ENCODE results near the gene PEF1.

Gene PEF1

DNA sequence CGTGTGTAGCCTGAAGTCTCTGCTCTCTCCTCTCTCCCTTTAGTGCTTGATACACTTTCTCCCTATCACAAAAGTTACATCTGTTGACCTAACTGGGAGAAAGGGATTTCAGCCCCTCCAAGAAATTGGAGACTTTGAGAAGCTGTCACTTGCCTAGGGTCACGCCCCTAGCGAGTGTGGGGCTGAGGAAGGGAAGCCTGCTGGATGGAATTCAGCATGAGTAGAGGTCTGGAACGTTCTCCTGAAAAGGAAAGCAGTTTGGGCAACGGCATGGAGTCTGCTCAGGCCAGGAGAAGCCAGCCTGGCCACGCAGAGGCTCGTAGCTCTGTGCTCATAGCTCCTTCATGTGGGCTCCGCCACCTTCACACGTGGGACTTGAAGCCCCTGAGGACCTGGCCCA is 36.7 kb upstream of the PEF1 start:
- Histone ChIP-seq H3K4me3 (ENCODE audit: low read depth, low read length) (no peak overlapping the region), H3K27me3 (ENCODE audit: control insufficient read depth, insufficient read depth, low read length) (no peaks in the 10 kb centered on the region), H3K36me3 (ENCODE audit: control insufficient read depth, insufficient read depth, low read length) (no peaks in the 10 kb centered on the region), H3K9ac (ENCODE audit: low read length) (no peak overlapping the region), H3K4me1 (ENCODE audit: control insufficient read depth, insufficient read depth, low read length) (peaks cover 10% of the 10 kb centered on the region; the same call in 1 of the 2 replicates), H3K27ac (ENCODE audit: low read depth, low read length) (no peak overlapping the region), H3K9me3 (ENCODE audit: control insufficient read depth, insufficient read depth, low read depth, low read length) (no peaks in the 10 kb centered on the region)

DNA sequence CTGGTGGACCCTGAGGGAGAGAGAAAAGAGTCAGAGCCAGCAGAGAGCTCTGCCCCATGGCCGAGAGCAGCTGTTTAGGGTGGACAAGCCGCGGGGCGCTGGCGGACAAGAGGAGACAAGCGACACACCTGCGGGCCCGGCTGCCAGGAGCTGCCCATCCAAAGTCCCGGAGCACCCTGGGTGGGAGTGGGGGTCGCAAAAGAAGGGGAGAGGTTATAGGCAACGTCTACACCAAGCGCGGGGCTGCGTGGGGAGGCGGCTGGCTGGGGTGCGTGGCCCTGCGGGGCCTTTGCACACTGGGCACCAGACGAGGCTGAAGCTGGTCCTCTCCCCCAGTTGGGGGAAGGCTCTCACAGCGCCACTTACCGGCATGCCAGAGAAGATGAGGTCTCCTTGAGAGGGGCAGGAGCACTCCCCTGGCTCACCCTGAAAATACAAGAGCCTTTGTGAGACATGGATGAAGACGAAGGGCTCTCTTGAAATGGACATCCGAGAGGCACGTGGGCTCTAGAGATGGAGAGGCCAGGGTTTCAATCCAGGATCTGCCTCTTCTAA is 35.1 kb upstream of the PEF1 start:
- Histone ChIP-seq H3K36me3 (ENCODE audit: control insufficient read depth, insufficient read depth, low read length) (no peaks in the 10 kb centered on the region), H3K27ac (ENCODE audit: low read depth, low read length) (no peak overlapping the region), H3K4me1 (ENCODE audit: control insufficient read depth, insufficient read depth, low read length) (peaks cover 12% of the 10 kb centered on the region; the same call in 1 of the 2 replicates), H3K9me3 (ENCODE audit: control insufficient read depth, insufficient read depth, low read depth, low read length) (no peaks in the 10 kb centered on the region), H3K9ac (ENCODE audit: low read length) (no peak overlapping the region), H3K27me3 (ENCODE audit: control insufficient read depth, insufficient read depth, low read length) (no peaks in the 10 kb centered on the region), H3K4me3 (ENCODE audit: low read depth, low read length) (no peak overlapping the region)

DNA sequence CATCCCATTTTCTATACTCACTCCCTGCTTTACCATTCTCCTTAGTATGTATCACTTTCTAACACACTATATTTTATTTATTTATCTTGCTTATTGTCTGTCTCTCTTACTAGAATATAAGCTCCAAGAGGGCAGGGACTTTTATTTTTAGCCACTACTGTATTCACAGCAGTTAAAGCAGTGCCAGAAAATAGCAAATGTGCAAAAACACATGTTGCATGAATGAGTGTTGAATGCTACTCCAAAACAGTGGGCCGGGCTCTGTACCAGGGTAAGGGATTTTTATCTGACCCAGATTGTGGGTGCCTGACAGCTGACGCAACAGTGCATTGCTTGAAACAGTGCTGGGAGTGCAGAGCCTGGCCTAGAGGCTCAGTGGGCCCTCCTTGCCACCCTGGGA is 34.4 kb upstream of the PEF1 start:
- no peak overlapping the region for H3K27ac ChIP-seq (ENCODE audit: low read depth, low read length)
- no peak overlapping the region for H3K9ac ChIP-seq (ENCODE audit: low read length)
- H3K4me1 ChIP-seq (ENCODE audit: control insufficient read depth, insufficient read depth, low read length): peaks cover 13% of the 10 kb centered on the region; the same call in 1 of the 2 replicates
- H3K27me3 ChIP-seq (ENCODE audit: control insufficient read depth, insufficient read depth, low read length): no peaks in the 10 kb centered on the region
- no peaks in the 10 kb centered on the region for H3K36me3 ChIP-seq (ENCODE audit: control insufficient read depth, insufficient read depth, low read length)
- H3K9me3 ChIP-seq (ENCODE audit: control insufficient read depth, insufficient read depth, low read depth, low read length): no peaks in the 10 kb centered on the region
- H3K4me3 ChIP-seq (ENCODE audit: low read depth, low read length): no peak overlapping the region

DNA sequence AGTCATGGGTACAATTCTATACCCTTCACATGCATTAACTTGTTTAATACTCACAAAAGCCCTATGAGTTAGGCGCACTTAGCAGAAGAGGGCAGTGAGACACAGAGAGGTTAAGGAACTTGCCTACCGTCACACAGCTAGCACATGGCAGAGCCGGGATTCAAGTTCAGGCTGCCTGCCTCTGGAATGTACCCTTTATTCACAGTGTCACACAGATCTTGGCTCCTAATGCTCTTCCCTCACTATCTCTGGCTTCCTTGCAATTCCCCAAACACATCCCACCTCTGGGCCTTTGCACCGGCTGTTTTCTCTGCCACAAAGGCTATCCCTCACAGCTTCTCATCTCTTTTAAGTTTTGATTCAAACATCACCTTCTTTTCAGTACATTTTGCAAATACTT is 34.0 kb upstream of the PEF1 start:
- Histone ChIP-seq H3K36me3 (ENCODE audit: control insufficient read depth, insufficient read depth, low read length) (no peaks in the 10 kb centered on the region), H3K4me1 (ENCODE audit: control insufficient read depth, insufficient read depth, low read length) (peaks cover 13% of the 10 kb centered on the region; the same call in 1 of the 2 replicates), H3K4me3 (ENCODE audit: low read depth, low read length) (no peak overlapping the region), H3K9me3 (ENCODE audit: control insufficient read depth, insufficient read depth, low read depth, low read length) (no peaks in the 10 kb centered on the region), H3K9ac (ENCODE audit: low read length) (no peak overlapping the region), H3K27me3 (ENCODE audit: control insufficient read depth, insufficient read depth, low read length) (no peaks in the 10 kb centered on the region), H3K27ac (ENCODE audit: low read depth, low read length) (no peak overlapping the region)

DNA sequence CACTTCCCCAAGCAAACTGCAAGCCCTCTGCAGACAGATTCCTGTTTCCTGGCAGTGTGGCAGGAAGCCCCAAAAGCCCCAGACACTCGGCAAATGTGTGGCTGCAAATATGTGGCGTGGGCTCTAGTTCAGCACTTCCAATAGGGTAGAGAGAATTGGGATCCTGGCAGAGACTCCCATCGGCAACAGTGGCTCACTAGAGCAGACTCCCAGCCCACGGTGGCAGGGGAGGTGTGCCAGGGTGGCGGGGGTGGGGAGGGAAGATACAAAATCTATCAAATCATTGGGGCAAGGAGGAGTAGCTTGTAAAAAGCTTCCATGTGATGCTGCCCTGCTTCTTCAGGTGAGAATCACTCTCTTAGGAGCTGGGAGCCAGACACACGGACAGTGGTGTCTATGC is 33.3 kb upstream of the PEF1 start:
- H3K9me3 ChIP-seq (ENCODE audit: control insufficient read depth, insufficient read depth, low read depth, low read length): no peaks in the 10 kb centered on the region
- no peak overlapping the region for H3K9ac ChIP-seq (ENCODE audit: low read length)
- peaks cover 13% of the 10 kb centered on the region; the same call in 1 of the 2 replicates for H3K4me1 ChIP-seq (ENCODE audit: control insufficient read depth, insufficient read depth, low read length)
- H3K27me3 ChIP-seq (ENCODE audit: control insufficient read depth, insufficient read depth, low read length): no peaks in the 10 kb centered on the region
- H3K36me3 ChIP-seq (ENCODE audit: control insufficient read depth, insufficient read depth, low read length): no peaks in the 10 kb centered on the region
- no peak overlapping the region for H3K4me3 ChIP-seq (ENCODE audit: low read depth, low read length)
- H3K27ac ChIP-seq (ENCODE audit: low read depth, low read length): no peak overlapping the region

DNA sequence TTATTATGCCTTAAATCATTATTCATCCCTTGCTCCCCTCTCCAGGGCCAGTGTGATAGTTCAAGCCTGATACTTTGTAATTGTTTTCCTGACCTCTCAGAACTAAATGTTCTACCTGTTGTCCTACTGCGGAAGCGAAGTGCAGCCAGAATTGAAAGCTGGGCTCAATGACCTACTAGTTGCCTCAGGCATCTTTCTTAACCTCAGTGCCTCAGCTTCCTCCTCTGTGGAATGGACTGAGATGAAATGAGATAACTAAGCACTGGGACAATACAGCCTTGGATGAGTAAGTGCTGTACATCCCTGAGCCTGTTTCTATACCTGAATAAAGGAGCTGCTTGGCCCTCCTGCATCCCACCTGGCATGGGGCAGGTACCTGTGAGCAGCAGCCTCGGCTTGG is 32.7 kb upstream of the PEF1 start:
- Histone ChIP-seq H3K27ac (ENCODE audit: low read depth, low read length) (no peak overlapping the region), H3K36me3 (ENCODE audit: control insufficient read depth, insufficient read depth, low read length) (no peaks in the 10 kb centered on the region), H3K27me3 (ENCODE audit: control insufficient read depth, insufficient read depth, low read length) (no peaks in the 10 kb centered on the region), H3K9ac (ENCODE audit: low read length) (no peak overlapping the region), H3K4me3 (ENCODE audit: low read depth, low read length) (no peak overlapping the region), H3K4me1 (ENCODE audit: control insufficient read depth, insufficient read depth, low read length) (peaks cover 13% of the 10 kb centered on the region; the same call in 1 of the 2 replicates), H3K9me3 (ENCODE audit: control insufficient read depth, insufficient read depth, low read depth, low read length) (no peaks in the 10 kb centered on the region)

DNA sequence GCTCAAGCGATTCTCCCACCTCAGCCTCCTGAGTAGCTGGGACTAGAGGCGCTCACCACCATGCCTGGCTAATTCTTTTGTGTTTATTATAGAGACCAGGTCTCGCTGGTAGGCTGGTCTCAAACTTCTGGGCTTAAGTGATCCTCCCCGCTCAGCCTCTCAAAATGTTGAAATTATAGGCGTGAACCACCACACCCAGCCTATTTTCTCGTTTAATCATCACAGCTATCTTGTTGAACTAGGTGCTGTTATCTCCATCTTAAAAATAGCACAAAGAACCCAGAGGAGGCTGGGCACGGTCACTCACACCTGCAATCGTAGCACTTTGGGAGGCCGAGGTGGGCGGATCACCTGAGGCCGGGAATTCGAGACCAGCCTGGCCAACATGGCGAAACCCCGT is 31.1 kb upstream of the PEF1 start:
- no peaks in the 10 kb centered on the region for H3K9me3 ChIP-seq (ENCODE audit: control insufficient read depth, insufficient read depth, low read depth, low read length)
- peaks cover 11% of the 10 kb centered on the region for H3K4me1 ChIP-seq (ENCODE audit: control insufficient read depth, insufficient read depth, low read length)
- H3K27me3 ChIP-seq (ENCODE audit: control insufficient read depth, insufficient read depth, low read length): no peaks in the 10 kb centered on the region
- no peak overlapping the region for H3K9ac ChIP-seq (ENCODE audit: low read length)
- no peaks in the 10 kb centered on the region for H3K36me3 ChIP-seq (ENCODE audit: control insufficient read depth, insufficient read depth, low read length)
- H3K4me3 ChIP-seq (ENCODE audit: low read depth, low read length): no peak overlapping the region
- H3K27ac ChIP-seq (ENCODE audit: low read depth, low read length): no peak overlapping the region

DNA sequence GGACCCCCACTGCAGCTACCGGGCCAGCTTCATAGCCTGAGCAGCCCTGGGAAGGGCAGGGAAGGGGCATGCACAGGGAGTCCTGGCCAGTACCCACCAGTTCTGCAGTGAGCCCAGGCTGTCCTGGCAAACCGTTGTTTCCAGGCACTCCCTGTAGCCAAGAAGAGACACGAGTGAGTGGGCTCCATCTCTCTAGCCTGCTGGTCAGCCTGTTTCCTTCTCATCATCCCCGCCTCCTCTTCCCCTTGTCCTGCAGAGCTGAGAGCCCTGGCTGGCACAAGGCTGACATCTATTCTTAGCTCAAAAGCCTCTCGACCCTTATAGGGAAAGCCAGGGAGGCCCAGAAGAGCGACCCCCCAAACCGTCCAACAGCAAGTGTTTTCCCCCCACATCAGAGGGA is 30.5 kb upstream of the PEF1 start:
- H3K4me3 ChIP-seq (ENCODE audit: low read depth, low read length): no peak overlapping the region
- no peaks in the 10 kb centered on the region for H3K27me3 ChIP-seq (ENCODE audit: control insufficient read depth, insufficient read depth, low read length)
- H3K4me1 ChIP-seq (ENCODE audit: control insufficient read depth, insufficient read depth, low read length): peaks cover 17% of the 10 kb centered on the region
- no peak overlapping the region for H3K27ac ChIP-seq (ENCODE audit: low read depth, low read length)
- H3K9ac ChIP-seq (ENCODE audit: low read length): no peak overlapping the region
- H3K9me3 ChIP-seq (ENCODE audit: control insufficient read depth, insufficient read depth, low read depth, low read length): no peaks in the 10 kb centered on the region
- H3K36me3 ChIP-seq (ENCODE audit: control insufficient read depth, insufficient read depth, low read length): no peaks in the 10 kb centered on the region

DNA sequence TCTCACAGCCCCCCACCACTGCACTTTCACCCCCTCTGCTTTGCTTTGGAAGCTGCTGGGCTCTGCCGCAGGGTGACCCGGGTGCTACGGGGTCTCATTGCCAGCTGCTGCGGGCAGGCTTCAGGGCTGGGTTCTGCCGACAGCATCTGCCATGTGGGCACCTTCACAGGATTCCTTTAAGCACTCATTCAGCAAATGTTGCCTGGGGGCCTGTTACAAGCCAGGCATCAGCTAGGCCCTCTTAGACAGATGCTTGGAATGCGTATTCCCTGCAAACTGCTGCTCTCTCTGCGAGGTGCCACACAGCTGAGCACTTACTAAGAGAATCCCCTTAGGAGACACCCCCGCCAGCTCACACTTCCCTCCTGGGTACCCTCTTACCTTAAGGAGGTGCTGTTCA is 29.9 kb upstream of the PEF1 start:
- H3K4me3 ChIP-seq (ENCODE audit: low read depth, low read length): no peak overlapping the region
- no peak overlapping the region for H3K27ac ChIP-seq (ENCODE audit: low read depth, low read length)
- no peaks in the 10 kb centered on the region for H3K36me3 ChIP-seq (ENCODE audit: control insufficient read depth, insufficient read depth, low read length)
- H3K4me1 ChIP-seq (ENCODE audit: control insufficient read depth, insufficient read depth, low read length): peaks cover 22% of the 10 kb centered on the region
- no peaks in the 10 kb centered on the region for H3K9me3 ChIP-seq (ENCODE audit: control insufficient read depth, insufficient read depth, low read depth, low read length)
- no peaks in the 10 kb centered on the region for H3K27me3 ChIP-seq (ENCODE audit: control insufficient read depth, insufficient read depth, low read length)
- H3K9ac ChIP-seq (ENCODE audit: low read length): no peak overlapping the region

DNA sequence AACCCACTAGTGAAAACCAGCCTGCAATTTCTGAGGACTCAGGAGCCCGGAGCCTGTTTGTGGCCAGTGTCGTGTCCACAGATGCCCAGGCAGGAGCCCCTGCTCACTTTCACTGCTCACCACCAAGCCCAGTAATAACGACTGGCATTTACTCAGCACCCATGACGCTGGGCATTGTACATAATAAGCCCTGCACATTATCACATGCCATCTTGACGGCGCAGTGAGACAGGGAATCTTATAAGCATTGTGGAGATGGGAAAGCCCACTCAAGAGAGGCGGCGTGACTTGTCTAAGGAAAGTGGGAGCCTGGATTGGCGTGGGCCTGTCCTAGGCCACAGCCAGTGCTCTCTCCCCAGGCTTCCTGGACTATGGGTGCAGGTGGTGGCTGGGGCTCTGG is 28.8 kb upstream of the PEF1 start:
- peaks cover 25% of the 10 kb centered on the region for H3K4me1 ChIP-seq (ENCODE audit: control insufficient read depth, insufficient read depth, low read length)
- no peak overlapping the region for H3K4me3 ChIP-seq (ENCODE audit: low read depth, low read length)
- H3K36me3 ChIP-seq (ENCODE audit: control insufficient read depth, insufficient read depth, low read length): no peaks in the 10 kb centered on the region
- no peak overlapping the region for H3K9ac ChIP-seq (ENCODE audit: low read length)
- no peaks in the 10 kb centered on the region for H3K9me3 ChIP-seq (ENCODE audit: control insufficient read depth, insufficient read depth, low read depth, low read length)
- no peak overlapping the region for H3K27ac ChIP-seq (ENCODE audit: low read depth, low read length)
- H3K27me3 ChIP-seq (ENCODE audit: control insufficient read depth, insufficient read depth, low read length): no peaks in the 10 kb centered on the region

DNA sequence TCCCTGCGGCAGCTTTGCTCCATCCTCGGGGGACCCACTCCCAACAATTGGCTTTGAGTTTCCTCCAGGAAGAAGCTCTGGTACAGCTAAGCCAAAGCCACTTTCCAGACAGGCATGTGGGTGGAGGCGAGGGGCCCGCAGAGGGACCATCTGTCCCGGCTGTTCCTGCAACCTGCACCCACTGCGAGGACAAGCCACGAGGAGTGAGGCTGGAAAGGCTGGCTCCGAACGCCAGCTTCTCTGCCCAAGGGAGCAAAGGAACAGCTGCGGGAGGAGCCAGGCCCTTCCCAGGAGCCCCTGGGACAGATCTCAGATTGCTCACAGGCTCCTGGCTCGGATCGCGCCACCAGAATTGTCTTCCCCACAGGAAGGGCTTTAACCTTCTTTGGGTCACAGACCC is 28.3 kb upstream of the PEF1 start:
- Histone ChIP-seq H3K9ac (ENCODE audit: low read length) (no peak overlapping the region), H3K27me3 (ENCODE audit: control insufficient read depth, insufficient read depth, low read length) (no peaks in the 10 kb centered on the region), H3K9me3 (ENCODE audit: control insufficient read depth, insufficient read depth, low read depth, low read length) (no peaks in the 10 kb centered on the region), H3K4me1 (ENCODE audit: control insufficient read depth, insufficient read depth, low read length) (peaks cover 25% of the 10 kb centered on the region), H3K36me3 (ENCODE audit: control insufficient read depth, insufficient read depth, low read length) (no peaks in the 10 kb centered on the region), H3K27ac (ENCODE audit: low read depth, low read length) (no peak overlapping the region), H3K4me3 (ENCODE audit: low read depth, low read length) (no peak overlapping the region)
